Vagina (tissue), 2 donors: ENCODE results near the gene ARAP1. TPM values are rescaled to one million over a fixed set of nuclear protein-coding genes. Genes with fewer than 3 reads are reported as not detected.

Experiments used
- DNase-seq, 2 donors: peaks; one replicate each; pipeline ENCODE4 v3.0.0-alpha.2; 2017; ENCODE audit errors: extremely low spot score in 2 of 2
- H3K27ac ChIP-seq: fragments of 200-600 bp; sonication (generic); one replicate; pipeline ENCODE4 v1.5.1; 2019
- H3K27me3 ChIP-seq: fragments of 200-600 bp; sonication (generic); one replicate; pipeline ENCODE4 v1.5.1; 2019
- H3K36me3 ChIP-seq, 2 donors: fragments of 200-600 bp; sonication (generic); one replicate each; pipeline ENCODE4 v1.5.1; 2017 to 2019
- H3K4me1 ChIP-seq: fragments of 200-600 bp; sonication (generic); one replicate; pipeline ENCODE4 v1.5.1; 2019
- H3K4me3 ChIP-seq, 2 donors: fragments of 200-600 bp; sonication (generic); 1 replicate in 1 of 2; 2 replicates in 1 of 2; pipeline ENCODE4 v1.5.1; 2016 to 2019
- H3K9me3 ChIP-seq: fragments of 200-600 bp; sonication (generic); one replicate; pipeline ENCODE4 v1.5.1; 2019
- POLR2A ChIP-seq, 2 donors: fragments of 450-650 bp; IDR thresholded peaks; one replicate each; pipeline ENCODE4 v1.6.1; 2017; ENCODE audit warnings: antibody characterized with exemption in 2 of 2, mild to moderate bottlenecking in 2 of 2, moderate library complexity in 2 of 2
- POLR2AphosphoS5 ChIP-seq, 2 donors: sonication (generic); formaldehyde crosslinking; IDR thresholded peaks; one replicate each; pipeline ENCODE4 v1.9.0; 2017; ENCODE audit warnings: antibody characterized with exemption in 2 of 2, mild to moderate bottlenecking in 2 of 2, low read depth in 1 of 2; ENCODE audit not compliant: insufficient read depth in 1 of 2
- intact Hi-C: fragments of 100-400 bp; cut with DNase I; formaldehyde crosslinking; loops from one replicate; pipeline ENCODE4 v1.15.1; 2023
- total RNA-seq: library from RNA; depleted of rRNA; stranded (reverse); fragments of >200 nt; gene quantifications from one replicate; pipeline ENCODE4 v1.2.3, GENCODE V29; 2016
- TF ChIP-seq, protein P1 (sequence below), 3 experiments: fragments of 450-650 bp in 2 of 3; fragments of 200-600 bp in 1 of 3; sonication (generic) in 1 of 3; IDR thresholded peaks; one replicate each; pipeline ENCODE4 v1.5.1; 2017 to 2019; ENCODE audit warnings: antibody characterized with exemption in 3 of 3, mild to moderate bottlenecking in 2 of 3, moderate library complexity in 2 of 3

The ARAP1 gene
- total RNA-seq, 1 donor from 2014 or later: 59.2 TPM

DNA sequence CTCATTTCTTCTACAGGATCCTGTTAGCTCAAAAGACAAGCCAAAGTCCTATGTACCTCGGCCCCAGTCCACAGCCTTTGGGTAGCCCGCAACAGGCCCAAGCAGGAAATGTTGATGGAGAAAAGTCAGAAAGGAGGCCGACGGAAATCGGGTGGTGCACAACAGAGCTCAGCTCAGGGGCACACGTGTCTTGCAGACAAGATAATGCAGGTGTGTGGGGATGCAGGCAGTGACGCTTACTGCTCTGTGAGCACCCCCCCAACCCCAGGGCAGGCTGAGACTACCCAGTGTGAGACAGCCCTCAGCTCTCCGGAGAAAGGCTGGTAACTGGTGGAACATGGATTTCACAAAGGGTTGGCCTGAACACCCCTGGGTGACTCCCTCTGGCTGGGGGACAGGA, 73.7 kb downstream of the ARAP1 start:
- Histone ChIP-seq H3K27ac (no peak overlapping the region), H3K9me3 (no peaks in the 10 kb centered on the region), H3K4me3 (no peak overlapping the region), H3K36me3 (no peaks in the 10 kb centered on the region), H3K4me1 (peaks cover 18% of the 10 kb centered on the region), H3K27me3 (no peaks in the 10 kb centered on the region)
- intact Hi-C loops: no loop called here
- DNase-seq: no peak
- TF ChIP-seq POLR2AphosphoS5 (IDR thresholded peaks at IDR 0.05; ENCODE audit: insufficient read depth in 1 of 2, low read depth in 1 of 2) (no peak), POLR2A (IDR thresholded peaks at IDR 0.05) (no peak)
- TF ChIP-seq, protein P1, sequence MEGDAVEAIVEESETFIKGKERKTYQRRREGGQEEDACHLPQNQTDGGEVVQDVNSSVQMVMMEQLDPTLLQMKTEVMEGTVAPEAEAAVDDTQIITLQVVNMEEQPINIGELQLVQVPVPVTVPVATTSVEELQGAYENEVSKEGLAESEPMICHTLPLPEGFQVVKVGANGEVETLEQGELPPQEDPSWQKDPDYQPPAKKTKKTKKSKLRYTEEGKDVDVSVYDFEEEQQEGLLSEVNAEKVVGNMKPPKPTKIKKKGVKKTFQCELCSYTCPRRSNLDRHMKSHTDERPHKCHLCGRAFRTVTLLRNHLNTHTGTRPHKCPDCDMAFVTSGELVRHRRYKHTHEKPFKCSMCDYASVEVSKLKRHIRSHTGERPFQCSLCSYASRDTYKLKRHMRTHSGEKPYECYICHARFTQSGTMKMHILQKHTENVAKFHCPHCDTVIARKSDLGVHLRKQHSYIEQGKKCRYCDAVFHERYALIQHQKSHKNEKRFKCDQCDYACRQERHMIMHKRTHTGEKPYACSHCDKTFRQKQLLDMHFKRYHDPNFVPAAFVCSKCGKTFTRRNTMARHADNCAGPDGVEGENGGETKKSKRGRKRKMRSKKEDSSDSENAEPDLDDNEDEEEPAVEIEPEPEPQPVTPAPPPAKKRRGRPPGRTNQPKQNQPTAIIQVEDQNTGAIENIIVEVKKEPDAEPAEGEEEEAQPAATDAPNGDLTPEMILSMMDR (IDR thresholded peaks at IDR 0.05): no peak

DNA sequence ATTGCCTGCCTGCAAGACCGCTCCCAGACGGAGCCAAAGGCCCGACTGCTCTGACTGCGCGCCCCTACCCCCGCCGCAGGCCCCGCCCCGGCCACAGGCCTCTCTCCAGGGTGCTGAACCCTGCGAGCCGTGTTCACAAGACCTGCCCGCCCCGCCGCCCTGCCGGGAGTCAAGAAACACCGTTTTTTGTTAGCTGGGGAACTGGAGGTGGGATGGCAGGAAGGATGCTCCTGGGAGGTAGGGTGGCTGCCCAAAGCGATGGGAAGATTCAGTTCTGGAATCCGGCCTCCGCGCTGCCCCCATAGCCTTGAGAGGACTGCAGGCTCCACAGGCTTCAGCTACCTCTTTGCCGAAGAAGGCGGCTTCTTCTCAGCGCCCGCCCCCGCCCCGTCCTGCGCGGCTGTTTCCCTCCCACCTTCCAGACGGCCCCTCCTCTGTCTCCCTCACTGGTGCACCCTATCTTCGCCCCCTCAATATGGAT, 75.3 kb downstream of the ARAP1 start:
- no peak overlapping the region for H3K27ac ChIP-seq

DNA sequence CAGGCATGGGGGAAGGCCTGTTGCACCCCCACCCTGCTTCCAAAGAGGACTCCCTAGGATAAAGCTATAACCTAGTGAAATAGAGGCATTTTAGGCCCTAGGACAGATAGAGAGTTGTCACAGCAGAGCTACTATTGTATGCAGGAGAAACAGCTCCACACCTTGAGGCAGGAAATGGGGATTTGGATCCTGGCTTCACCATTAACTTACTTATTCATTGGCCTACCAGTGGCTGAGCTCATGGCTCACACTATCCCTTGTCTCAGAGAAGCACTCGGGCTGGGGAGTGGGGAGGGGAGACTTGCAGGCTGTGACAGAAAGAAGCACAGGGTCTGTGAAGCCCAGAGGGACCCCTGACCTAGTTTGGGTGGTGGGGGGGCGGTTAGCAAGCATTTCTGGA, 77.0 kb downstream of the ARAP1 start:
- H3K27me3 ChIP-seq: no peaks in the 10 kb centered on the region
- H3K36me3 ChIP-seq: no peaks in the 10 kb centered on the region
- no peak for DNase-seq
- intact Hi-C loops: no loop called here
- no peak overlapping the region for H3K4me3 ChIP-seq
- peaks cover 8% of the 10 kb centered on the region for H3K4me1 ChIP-seq
- no peak for TF ChIP-seq POLR2AphosphoS5 (IDR thresholded peaks at IDR 0.05; ENCODE audit: insufficient read depth in 1 of 2, low read depth in 1 of 2)
- TF ChIP-seq, protein P1 (IDR thresholded peaks at IDR 0.05): no peak
- no peak for TF ChIP-seq POLR2A (IDR thresholded peaks at IDR 0.05)
- no peaks in the 10 kb centered on the region for H3K9me3 ChIP-seq
- no peak overlapping the region for H3K27ac ChIP-seq

More for the DNA sequence above, 75.3 kb downstream of the ARAP1 start:
- Histone ChIP-seq H3K4me1 (peaks cover 18% of the 10 kb centered on the region), H3K36me3 (no peaks in the 10 kb centered on the region), H3K9me3 (no peaks in the 10 kb centered on the region), H3K4me3 (no peak overlapping the region), H3K27me3 (no peaks in the 10 kb centered on the region)
- no peak for DNase-seq
- intact Hi-C loops: no loop called here
- no peak for TF ChIP-seq POLR2AphosphoS5 (IDR thresholded peaks at IDR 0.05; ENCODE audit: insufficient read depth in 1 of 2, low read depth in 1 of 2)
- TF ChIP-seq, protein P1 (IDR thresholded peaks at IDR 0.05): no peak
- no peak for TF ChIP-seq POLR2A (IDR thresholded peaks at IDR 0.05)

DNA sequence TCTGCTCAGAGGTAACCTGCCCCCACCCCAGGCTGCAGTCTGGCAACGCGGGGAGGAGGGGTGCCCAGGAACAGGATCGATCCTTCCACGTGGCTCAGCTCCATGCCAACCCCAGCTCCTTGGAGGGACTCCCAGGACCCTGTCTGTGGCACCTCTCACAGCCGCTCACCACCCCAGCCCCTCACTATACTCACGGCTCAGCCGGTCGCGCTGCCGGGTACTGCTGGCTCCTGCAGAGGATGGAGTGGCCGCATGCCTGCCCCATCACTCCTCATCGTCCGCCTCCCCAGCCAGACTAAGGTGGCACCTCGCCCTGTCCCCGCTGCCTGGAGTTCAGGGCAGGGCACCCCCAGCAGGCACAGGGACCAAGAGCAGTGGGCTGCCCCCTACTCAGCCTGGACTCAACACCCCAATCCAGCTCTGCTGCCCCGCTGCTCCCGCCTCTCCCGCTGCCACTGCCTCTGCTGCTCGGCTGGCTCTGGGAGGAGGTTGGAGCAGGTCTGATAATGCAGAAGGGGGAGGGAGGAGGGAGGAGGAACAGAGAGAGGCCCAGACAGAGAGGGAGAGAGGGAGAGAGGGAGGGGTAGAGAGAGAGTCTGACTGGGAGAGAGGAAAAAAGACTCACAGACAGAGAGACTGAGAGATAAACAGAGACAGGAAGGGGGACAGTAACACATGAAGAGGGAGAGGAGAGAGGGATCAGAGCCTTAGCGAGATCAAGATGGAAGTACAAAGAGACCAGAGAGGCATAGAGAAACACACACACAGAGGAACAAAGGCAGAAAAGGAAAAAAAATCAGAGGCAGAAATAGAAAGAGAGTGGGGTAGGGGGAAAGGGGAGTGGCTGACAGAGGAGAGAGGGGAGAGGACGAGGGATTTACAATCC, 78.0 kb downstream of the ARAP1 start, which contains the start of gene PDE2A:
Gene PDE2A, minus strand, starts transcription at position 480 of the 886 bp plus-strand sequence. Its CDS starts 215 bp downstream, at position 265.
- no peaks in the 10 kb centered on the region for H3K36me3 ChIP-seq
- intact Hi-C loops: no loop called here
- H3K27me3 ChIP-seq: no peaks in the 10 kb centered on the region
- no peak within 1 kb of the TSS for H3K4me3 ChIP-seq
- TF ChIP-seq POLR2A (IDR thresholded peaks at IDR 0.05) (no peak), POLR2AphosphoS5 (IDR thresholded peaks at IDR 0.05; ENCODE audit: insufficient read depth in 1 of 2, low read depth in 1 of 2) (no peak)
- TF ChIP-seq, protein P1 (IDR thresholded peaks at IDR 0.05): no peak
- H3K9me3 ChIP-seq: no peaks in the 10 kb centered on the region
- H3K27ac ChIP-seq: no peak within 1 kb of the TSS
- DNase-seq: no peak
- peaks cover 8% of the 10 kb centered on the region for H3K4me1 ChIP-seq
